GM18951 (cell line): ENCODE measurements around the gene CYP27C1.

Experiments used
- POLR2A ChIP-seq: IDR thresholded peaks from 4 replicates; pipeline ENCODE4 v1.6.1; 2011; ENCODE audit warnings: mild to moderate bottlenecking; ENCODE audit not compliant: insufficient read length, insufficient read depth; ENCODE audit errors: extremely low read depth
- in situ Hi-C: fragments of 300-500 bp; cut with MboI; formaldehyde crosslinking; loops from one replicate; pipeline ENCODE4 v1.12.0; 2022; ENCODE audit warnings: low sequenced_read_pairs, mixed read lengths, inconsistent platforms; ENCODE audit not compliant: unreplicated experiment

CYP27C1 gene

DNA sequence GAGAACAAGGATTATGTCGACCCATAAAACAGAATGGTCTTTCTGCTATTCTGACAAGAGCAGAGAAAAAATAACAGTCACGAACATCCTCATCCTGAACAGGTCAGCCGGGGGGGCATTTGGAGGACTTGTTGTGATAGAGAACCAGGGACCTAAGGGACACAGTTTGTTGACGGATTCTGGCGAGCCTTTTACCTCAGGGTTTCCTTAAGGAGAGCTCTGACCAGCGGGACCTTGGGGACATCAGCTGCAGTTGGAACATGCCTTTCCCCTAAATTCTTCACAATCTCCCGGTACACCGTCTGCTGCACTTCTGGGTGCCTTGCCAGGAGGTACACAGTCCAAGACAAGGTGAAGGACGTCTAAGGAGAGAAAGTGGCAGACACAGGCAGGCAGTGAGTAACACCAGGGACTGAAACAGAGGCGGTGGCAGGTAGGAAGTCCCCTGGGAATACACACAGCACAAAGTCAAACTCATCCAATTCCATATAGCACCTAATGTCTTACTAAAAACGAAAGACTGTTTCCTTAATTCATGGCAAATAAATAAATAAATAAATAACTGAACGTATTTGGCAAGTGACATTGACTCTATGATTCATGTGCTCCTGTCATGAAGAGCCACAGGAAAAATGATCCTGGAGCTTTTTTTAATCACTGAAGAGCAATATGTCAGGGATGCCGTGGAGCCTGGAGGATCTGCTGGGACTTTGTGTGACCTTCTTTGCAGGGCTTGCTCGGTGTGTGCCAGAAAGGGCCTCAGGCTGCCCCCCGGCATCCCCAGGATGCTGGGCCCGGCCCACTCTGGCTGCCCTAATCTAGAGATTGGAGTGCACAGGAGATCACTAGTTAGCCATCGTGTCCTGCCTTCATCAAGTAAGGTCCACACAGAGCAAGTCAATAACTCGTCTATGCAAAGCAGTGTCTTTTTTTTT lies 24.7 kb downstream of the CYP27C1 start:
- in situ Hi-C loops: loop anchor here (10.0 kb wide), 1 partner anchor 279 kb away; no protein-coding TSS in a partner anchor
- TF ChIP-seq POLR2A: no peak

DNA sequence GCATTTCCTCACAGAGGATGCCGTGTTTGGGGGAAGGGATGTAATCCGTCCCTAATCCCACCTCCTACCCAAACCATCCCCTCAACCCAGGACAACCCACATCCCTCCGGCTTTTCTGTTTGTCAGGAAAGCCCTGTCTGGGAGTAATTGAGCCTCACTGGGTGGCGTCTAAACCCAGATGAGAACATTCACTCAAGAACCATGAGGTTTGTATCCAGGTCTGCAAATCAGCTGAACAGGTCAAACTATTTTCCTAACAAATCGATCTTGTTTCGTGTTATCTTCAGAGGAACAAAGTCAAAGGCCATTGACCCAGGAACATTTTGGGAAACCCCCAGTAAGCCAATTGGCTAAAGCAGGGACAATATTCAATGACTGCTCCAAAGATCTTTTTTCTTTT lies 25.7 kb downstream of the CYP27C1 start:
- TF ChIP-seq POLR2A: no peak
- in situ Hi-C loops: loop anchor here (10.0 kb wide), 1 partner anchor 280 kb away; no protein-coding TSS in a partner anchor

DNA sequence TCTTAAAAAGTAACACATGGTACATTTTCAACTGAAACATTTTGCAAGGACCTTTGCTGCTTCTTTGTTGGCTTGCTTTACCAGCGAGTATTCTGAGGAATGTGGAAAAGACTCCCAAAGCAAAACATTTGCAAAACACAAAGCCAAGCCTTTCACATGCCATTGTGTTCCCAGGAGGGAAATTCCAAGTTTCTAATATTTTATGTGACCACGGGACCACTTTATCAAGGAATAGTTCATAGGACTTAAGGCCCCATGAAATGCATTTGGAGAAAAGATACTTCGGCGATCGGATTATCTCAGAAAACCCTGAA lies 26.2 kb downstream of the CYP27C1 start:
- no peak for TF ChIP-seq POLR2A
- in situ Hi-C loops: loop anchor here (10.0 kb wide), 1 partner anchor 281 kb away; no protein-coding TSS in a partner anchor

DNA sequence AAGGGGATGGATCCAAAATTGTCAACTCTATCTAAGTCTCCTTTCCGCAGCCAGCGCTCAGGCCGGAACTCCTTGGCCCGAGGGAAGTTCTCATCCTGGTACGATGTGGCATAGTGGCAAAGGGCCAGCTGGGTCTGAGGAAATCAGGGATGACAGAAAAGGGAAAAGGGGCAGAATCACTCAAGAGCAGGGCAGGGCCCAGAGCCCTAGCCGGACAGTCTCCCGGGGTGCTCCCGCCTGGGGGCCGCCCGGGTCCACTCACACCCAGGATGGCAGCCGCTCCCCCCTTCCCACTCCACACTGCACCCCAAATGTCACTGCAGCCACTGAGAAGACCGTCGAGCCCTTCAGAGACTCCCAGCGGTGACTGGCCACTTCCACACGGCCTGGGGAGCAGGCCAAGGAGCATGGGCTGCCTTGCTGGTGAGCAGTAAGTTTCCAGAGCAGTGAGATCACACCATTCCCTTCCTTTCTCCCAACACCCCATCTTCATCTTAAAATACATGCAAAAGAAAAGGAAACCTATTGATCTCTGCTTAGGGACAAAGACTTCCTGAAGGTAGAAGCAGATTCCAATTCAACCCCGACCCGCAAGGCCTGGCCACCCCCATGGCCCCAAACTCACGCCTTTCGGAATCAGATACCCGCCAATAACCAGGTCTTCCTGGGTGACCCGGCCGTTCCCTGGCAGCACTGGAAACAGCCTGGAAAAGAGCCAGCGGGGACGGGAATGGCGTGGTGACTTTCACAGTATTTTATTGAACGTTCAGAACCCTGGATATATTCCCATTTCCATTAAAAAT lies 26.7 kb downstream of the CYP27C1 start:
- in situ Hi-C loops: loop anchor here (10.0 kb wide), 1 partner anchor 281 kb away; no protein-coding TSS in a partner anchor
- TF ChIP-seq POLR2A: no peak

DNA sequence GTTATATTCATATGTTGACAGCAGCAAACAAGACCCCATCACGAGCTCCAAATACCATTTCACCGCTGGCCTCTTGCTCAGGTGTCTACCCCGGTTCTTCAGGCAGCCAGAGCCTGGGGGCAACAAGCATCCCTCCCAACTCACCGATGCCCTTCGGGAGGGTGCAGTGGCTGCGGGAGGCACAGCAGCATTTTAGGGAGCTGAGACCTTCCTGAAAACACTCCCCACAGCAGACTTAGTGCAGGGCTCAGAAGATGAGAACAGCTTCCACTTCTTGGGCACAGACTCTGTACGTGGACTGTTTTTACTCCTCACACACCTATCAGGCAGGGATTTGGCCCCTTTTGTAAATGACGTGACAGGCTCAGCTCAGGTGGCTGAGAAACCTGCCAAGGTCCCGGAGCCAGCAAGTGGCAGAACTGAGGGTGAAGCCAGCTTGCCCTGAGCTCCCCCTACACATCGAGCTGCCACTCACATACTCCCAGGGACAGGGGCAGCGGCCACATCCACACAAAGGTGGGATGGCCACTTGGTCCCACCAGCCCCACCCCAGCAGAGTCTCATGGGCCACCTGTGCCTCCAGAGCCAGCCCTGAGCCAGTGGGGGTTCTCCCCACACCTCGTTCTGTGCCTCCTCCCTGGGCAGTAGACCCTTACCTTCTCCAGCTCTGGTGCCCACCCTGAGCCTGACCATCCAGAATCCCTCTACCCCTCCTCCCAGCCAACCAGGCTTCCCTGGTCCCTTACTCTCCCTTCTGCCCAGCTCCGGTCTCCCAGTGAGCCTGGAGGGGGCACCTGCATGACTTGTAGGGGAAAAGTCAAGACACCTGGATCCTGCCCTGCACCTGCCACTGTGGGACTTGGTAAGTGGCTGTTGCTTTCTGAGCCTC lies 28.5 kb downstream of the CYP27C1 start:
- in situ Hi-C loops: loop anchor here (10.0 kb wide), 1 partner anchor 283 kb away; no protein-coding TSS in a partner anchor
- TF ChIP-seq POLR2A: no peak

DNA sequence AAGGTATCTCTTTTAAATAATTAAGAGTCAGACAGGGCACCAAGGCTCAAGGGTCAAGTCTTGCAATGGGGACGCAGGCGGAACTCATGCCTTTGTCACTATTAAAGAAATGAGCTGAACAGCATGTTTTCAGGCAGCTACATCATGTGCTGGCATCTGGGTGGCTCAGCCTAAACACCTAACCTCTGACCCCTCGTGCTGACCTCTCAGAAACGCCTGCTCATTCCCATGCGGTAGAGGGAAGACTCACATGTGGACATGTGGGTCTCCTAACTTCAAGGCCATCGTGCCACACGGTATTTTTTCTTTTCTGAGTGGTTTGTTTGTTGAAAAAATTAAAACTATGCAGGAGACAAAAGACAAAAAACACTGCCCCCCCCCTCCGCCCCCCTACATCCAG lies 31.3 kb downstream of the CYP27C1 start:
- in situ Hi-C loops: no loop called here

DNA sequence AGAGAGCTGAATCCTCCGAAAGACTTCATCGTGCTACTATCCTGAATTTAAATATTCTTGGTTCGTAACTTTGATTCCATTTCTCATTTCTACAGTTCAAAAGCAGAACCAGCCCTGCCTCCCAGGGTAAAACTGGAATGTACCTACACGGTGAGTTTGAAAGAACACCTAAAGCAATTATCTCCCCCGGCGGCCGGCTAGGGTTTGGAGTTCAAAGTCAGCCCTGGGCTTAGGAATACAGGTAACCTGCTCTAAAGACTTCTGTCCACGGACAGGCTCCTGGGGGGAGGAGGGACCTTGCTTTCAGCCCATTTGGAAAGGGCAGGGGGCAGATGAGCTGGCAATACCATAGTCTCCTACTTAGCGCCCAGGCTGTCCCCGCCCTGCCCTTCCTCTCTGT lies 32.3 kb downstream of the CYP27C1 start:
- no peak for TF ChIP-seq POLR2A
- in situ Hi-C loops: no loop called here

More for the DNA sequence above, 31.3 kb downstream of the CYP27C1 start:
- no peak for TF ChIP-seq POLR2A

DNA sequence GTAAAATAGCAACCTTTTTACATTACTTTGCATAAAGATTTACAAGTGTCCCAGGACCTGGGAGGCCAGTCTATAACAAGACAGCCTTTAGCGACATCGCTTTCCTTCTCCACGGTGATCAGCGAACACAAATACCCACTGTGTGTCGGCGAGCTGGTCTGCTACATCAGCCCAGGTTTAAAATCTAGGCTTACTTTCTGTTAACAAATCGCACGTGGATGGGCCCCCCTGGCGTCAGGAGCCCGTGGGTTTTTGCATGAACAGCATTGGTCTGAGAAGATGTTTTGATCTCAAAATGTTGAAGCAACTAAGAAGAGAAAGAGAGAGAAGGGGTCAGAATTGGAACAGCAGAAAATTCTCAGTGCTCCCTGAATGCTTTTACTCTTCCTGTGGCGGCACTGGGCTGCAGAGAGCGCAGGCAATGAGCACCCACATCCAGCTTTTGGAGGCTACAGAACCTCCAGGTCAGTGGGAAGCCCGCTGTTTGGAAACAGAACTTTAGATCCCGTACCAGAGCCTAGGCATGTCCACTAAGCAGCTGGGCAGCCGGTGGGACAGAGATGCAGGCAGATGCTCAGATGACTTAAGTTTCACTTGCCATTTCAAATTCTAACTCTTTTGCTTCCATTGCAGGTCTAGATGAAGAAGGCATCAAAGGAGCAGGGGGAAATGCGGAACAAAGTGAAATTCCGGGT lies 32.9 kb downstream of the CYP27C1 start:
- no peak for TF ChIP-seq POLR2A
- in situ Hi-C loops: no loop called here

DNA sequence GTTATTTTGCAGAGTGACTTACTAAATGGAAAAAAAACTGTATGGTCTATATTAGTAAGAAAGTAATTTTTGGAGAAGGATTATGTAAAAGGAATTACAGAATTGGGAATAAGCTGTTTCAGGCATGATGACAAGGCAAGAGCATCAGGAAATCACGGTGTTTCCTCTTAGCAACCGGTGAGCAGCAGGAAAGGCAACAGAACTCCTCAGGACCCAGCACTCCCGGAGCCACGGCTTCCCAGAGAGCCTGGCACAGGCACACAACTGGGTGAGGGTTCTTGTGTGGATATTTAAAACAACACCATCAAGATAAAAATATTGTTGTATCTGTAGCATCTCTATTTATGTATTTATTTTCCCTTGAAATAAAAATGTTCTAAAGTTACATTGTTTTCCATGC lies 34.4 kb downstream of the CYP27C1 start:
- TF ChIP-seq POLR2A: no peak
- in situ Hi-C loops: no loop called here

DNA sequence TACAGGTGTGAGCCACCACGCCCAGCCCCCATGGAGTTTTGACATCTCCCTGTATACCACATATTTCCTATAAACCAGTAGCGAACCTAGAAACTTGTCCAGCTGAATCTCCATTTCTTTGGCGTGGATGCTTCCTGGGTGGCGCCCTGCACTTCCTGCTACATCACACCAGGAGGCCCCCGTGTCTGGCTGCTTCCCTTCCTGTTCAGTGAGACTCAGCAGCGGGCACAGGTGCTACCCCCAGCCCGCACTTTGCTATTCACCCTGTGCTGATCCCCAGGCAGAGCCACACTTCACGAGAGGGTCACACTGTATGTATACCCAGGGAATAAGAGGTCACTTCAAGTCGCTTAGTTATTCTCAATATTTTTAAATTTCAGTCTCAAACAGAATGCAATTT lies 35.0 kb downstream of the CYP27C1 start:
- in situ Hi-C loops: no loop called here
- TF ChIP-seq POLR2A: no peak

DNA sequence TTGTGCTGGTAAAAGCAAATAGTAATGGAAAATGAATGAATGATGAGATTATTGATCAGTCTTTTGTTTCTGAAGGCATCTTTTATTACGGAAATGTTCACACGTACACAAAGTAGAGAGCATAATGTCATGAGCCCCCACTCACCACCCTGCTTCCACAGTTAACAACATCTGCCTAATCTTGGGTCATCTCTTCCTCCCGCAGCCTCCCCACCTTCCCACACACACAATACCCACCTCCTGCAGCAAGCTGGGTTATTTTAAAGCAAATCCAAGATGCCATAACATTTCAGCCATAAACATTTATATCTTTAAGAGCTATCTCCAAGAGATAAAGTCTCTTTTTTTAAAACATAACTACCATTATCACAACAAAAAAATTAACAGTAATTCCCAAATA lies 36.3 kb downstream of the CYP27C1 start:
- in situ Hi-C loops: no loop called here

More for the DNA sequence above, 36.3 kb downstream of the CYP27C1 start:
- no peak for TF ChIP-seq POLR2A
